GM18519 (cell line): ENCODE data around the gene UIMC1.
"Not testable (repeated sequence)": the region's sequence is repeated elsewhere in the genome, so short reads cannot be mapped to it uniquely, and the experiment has no call there.

Experiments
- ATAC-seq: cut with Tn5 transposase; IDR thresholded peaks from one replicate; pipeline ENCODE4 v1.9.1; 2021; ENCODE audit warnings: mild to moderate bottlenecking, moderate library complexity; ENCODE audit not compliant: unreplicated experiment, low FRiP score

The UIMC1 gene

GRCh38 chr5:176875014-176875550 is 131.5 kb downstream of the UIMC1 start:
- no peak for ATAC-seq

DNA sequence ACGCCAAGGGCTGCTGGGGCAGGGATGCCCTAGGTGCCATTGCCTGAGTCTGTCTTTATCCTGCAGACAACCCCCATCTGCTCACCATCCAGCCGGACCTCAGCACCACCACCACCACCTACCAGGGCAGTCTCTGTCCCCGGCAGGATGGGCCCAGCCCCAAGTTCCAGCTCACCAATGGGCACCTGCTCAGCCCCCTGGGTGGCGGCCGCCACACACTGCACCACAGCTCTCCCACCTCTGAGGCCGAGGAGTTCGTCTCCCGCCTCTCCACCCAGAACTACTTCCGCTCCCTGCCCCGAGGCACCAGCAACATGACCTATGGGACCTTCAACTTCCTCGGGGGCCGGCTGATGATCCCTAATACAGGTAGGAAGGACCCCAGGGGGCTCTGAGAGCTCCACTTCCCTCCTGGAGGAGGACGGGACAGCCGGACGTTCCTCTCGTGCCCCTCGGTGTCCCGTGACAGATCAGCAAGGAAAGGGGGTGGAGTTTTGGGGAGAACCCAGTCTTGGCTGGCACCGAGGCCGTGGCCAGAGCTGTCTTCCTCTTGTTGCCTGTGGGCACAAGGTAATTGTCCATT is 132.3 kb downstream of the UIMC1 start:
- no peak for ATAC-seq

DNA sequence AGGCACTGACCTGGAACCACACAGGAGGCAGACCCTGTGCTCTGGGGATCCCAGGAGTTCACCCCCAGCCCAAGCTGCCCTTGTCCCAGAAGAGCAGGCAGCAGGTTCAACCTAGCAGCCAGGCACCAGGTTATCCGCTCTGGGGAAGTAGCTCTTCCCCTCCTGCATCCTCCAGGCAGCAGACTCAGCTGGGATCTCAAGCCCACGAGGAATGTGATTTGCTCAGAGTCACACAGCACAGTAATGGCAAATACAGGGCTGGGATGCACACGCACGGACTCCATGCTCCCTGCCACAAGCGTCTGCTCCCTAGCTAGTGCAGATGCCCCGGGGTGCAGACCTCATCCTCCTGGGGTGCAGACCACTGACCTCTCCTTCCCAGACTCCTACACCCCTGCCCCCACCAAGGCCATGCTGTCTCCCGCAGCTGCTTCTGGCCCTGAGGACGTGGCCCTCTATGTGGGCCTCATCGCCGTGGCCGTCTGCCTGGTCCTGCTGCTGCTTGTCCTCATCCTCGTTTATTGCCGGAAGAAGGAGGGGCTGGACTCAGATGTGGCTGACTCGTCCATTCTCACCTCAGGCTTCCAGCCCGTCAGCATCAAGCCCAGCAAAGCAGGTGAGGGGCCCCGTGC is 132.9 kb downstream of the UIMC1 start:
- no peak for ATAC-seq

- not testable (repeated sequence) for ATAC-seq
Observed at GRCh38 chr5:176873011-176873410, 133.6 kb downstream of the UIMC1 start.

- not testable (repeated sequence) for ATAC-seq
Observed at GRCh38 chr5:176872586-176872985, 134.0 kb downstream of the UIMC1 start.

DNA sequence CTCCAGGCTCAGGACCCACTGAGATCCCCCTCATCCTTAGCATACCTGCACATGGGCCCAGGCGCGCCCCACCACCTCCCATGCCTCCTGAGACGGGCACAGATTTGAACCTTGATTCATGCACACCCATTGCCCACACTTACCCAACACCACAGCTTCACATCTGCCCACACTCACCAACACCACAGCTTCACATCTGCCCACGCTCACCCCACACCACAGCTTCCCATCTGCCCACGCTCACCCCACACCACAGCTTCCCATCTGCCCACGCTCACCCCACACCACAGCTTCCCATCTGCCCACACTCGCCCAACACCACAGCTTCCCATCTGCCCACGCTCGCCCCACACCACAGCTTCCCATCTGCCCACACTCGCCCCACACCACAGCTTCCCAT is 135.9 kb downstream of the UIMC1 start:
- not testable (repeated sequence) for ATAC-seq

GRCh38 chr5:176870110-176870591 is 136.4 kb downstream of the UIMC1 start:
- ATAC-seq: no peak

- ATAC-seq: no peak
Observed at GRCh38 chr5:176869501-176870109, 137.0 kb downstream of the UIMC1 start.

GRCh38 chr5:176868731-176869130 is 137.8 kb downstream of the UIMC1 start:
- no peak for ATAC-seq

DNA sequence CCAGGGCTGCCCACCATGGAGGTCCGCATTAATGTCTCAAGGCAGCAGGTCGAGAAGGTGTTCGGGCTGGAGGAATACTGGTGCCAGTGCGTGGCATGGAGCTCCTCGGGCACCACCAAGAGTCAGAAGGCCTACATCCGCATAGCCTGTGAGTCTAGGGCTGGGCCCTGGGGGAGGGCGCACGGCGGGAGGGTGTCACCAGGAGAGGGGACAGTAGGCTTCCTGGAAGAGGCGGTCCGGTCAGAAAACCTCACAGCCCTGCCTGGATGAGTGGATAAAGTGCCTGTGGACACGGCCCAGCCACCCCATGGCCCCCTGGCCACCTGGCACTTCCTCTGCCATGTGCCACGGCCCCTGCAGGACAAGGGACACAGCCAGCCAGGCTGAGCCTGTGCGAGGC is 138.5 kb downstream of the UIMC1 start:
- ATAC-seq: no peak

DNA sequence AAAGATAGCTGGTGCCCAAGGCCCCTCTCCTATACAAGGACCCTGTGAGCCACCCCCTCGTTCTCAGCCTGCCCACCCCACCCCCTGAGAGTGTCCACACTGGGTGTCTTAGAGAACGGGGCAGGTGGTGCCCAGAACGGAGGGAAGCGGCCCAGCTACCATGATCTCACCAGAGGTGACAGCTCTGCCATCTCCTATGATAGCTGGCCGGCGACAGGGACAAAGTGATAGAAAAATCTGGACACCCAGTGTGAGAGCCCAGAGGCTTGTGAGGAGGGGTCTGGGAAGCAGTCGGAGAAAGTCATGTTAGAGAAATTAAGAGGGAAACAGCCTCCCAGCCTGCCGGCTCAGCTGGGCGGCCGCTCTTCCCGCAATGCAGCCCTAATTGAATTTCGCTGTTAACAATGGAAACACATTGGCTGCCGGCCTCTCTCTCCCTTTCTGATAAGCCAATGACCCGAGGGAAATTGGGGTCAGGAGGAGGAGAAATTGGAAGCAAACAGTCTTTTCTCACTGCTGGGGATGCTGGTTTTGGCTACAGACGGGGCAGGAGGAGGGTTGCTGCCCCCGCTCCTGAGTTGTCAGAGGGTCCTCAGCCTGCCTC is 139.8 kb downstream of the UIMC1 start:
- ATAC-seq: no peak

- no peak for ATAC-seq
Observed at GRCh38 chr5:176865964-176866363, 140.6 kb downstream of the UIMC1 start.

GRCh38 chr5:176864755-176865154 is 141.8 kb downstream of the UIMC1 start:
- ATAC-seq: no peak

DNA sequence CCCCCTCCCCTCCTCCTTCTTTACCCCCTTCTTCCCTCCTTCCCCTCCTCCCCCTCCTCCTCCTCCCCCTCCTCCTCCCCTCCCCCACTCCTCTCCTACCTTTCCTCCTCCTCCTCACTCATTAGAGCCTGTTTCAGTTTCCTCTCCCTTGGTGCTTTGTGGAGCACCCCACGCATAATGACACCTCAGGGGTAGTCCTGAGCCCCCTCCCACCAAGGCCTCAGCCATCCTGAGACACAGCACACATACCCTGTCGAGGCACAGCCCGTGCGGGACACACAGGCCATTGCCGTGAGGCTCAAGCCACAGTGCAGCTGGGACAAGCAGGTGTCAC is 142.8 kb downstream of the UIMC1 start:
- no peak for ATAC-seq

DNA sequence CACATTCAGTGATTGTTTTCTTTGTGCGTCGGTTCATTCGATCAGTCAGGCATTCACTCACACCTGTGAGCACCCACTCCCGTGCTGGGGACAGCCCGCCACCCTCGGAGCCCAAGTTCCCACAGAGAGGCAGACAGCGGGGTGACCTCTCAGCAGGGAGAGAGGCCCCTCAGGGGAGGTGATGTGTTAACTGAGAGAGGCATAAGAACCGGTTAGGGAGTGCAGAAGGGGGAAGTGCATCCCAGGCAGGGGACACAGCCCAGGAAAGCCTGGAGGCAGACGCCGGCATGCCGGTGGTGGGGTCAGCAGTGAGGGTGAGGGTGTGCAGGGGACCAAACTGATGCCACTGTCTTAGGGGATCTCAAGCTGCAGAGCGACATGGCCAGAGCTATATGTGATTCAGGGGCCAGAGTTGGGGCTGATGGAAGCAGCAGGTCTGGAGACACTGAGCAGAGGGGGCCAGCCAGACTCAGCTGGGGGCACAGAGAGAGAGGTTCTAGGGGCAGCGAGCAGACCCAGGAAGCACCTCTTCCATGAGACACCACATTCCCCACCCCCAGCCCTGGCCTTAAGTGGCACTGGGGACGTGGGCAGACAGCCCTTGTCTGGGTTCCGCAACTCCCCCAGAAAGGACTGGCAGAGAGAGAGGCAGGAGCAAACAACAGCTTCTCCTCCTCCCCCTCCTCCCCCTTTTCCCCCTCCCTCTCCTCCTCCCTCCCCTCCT is 143.4 kb downstream of the UIMC1 start:
- no peak for ATAC-seq

GRCh38 chr5:176862330-176862995 is 144.1 kb downstream of the UIMC1 start:
- ATAC-seq: no peak

DNA sequence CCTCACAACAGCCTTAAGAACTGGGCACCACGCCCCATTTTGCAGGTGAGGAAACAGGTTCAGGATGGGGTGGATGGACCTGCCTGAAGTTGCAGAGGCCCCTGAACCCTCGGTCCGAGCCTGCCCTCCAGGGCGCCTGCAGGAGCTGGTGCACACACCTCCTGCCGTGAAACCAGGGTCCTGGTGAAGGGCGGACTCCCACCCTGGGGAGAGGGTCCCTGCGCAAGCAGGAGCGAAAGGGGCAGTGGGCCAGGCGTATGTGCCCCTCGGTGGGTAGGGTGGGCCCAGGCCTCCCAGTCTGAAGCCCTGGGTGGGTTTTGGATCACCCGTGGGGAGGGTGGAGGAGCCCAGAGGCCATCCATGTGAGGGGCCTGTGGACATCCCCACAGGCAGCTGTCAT is 145.3 kb downstream of the UIMC1 start:
- ATAC-seq: no peak

DNA sequence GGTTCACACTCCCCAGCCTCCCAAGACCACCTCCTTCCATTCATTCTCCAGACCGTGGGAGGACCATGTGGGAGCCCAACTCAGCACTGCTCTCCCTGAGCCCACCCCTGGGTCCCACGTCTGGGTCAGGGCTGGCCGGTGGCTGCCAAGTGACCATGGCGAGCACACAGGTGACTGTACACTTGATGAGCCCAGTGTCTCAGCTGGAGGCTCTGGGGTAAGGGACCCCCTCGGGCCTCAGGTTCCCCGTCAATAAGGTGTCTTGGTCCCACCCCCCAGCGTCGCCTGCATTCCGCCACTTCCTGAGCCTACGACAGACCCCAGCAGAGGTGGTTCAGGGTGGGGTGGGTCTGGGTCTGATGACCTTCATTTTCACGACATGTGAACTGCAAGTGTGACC is 146.2 kb downstream of the UIMC1 start:
- no peak for ATAC-seq

DNA sequence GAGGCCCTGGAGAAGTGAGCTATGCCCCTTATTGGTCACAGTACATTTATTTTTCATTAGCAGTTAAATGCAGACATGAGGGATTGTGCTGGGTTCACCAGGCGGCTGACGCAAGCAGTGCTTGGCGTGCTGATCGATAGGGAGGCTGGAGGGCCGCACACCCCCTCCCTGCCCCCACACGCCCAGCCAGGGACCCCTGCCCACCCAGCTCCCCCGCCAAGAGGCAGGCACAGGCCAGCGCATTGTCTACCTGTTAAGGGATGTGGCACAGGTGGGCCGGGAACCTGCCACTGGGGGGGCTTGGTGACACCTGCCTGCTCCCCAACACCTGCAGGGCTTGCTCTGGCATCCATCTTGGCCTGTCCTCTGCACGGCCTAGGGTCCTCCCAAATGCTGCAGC is 146.7 kb downstream of the UIMC1 start:
- no peak for ATAC-seq

DNA sequence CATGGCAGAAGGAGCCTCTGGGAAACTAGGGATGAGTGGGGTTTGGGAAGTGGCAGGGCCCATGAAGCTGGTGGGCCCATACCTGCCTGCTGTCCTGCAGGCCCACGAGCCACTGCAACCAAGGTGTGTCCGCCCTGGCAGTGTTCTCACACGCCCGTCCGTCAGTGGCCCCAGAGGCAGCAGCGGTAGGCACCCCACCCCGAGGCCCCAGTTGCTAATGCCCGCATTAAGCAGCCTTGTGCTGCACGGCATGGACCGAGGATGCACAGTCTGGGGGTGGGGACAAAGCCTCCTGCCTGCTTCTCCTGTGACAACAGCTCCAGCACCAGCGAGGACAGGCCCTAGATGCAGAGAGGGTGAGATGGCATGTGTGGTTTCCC is 148.7 kb downstream of the UIMC1 start:
- ATAC-seq: no peak
